GM18870 (cell line): ENCODE data around the gene EVPL.

Source experiments
- ATAC-seq: cut with Tn5 transposase; IDR thresholded peaks from one replicate; pipeline ENCODE4 v1.9.1; 2021; ENCODE audit warnings: moderate library complexity; ENCODE audit not compliant: unreplicated experiment

Gene EVPL

DNA sequence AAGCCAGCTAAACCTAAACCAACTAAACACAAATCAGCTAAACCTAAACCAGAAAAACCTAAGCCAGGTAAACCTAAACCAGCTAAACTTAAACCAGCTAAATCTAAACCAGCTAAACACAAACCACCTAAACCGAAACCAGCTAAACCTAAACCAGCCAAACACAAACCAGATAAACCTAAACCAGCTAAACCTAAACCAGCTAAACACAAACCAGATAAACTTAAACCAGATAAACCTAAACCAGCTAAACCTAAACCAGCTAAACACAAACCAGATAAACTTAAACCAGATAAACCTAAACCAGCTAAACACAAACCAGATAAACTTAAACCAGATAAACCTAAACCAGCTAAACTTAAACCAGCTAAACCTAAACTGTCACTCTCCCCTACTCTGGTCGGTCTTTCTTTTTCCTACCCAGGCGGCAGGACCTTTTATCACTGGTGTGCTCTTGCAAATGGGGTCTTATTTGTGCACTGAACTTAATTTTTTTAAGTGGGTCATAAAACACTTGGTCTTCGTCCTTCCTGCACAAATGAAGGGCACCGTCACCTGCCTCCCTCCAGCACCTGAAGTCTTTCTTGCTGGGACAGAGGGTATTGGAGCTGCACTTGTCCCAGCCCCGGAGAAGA lies 7.2 kb downstream of the EVPL start:
- ATAC-seq, result no peak

DNA sequence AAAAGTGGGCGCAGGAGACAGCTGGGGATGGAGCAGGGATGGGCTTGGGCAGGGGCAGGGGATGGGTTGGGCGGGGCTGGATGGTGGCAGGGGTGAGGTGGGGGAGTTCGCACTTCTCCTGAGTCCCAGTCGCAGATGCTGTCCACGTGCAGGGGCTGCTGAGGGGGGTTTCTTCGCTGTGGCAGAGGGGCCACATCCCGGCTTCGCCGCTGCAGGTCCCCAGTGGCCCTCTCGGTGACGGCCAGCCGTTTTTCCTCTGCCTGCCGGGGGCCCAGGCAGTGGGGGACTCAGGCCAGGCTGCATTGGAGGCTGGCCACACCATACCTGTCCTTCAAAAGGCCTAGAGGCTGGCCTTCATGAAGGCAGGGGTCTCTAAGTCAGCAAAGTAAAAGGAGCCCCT lies 8.3 kb downstream of the EVPL start:
- no peak for ATAC-seq

DNA sequence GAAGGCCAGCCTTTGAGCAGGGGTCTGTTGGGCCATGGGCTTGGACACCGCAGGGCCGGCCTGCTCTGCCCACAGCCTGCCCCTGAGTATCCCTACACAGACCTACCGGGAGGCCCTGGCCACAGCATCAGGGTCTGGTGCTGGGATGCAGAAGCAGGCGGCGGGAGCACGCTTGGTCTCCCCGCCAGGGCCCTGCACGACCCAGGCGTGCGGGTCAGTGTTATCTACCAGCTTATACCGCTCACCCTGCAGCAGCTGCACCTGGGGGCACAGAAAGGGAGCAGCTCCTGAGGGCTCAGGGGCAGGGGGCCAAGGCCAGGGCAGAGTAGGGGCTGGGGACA lies 8.8 kb downstream of the EVPL start:
- no peak for ATAC-seq

DNA sequence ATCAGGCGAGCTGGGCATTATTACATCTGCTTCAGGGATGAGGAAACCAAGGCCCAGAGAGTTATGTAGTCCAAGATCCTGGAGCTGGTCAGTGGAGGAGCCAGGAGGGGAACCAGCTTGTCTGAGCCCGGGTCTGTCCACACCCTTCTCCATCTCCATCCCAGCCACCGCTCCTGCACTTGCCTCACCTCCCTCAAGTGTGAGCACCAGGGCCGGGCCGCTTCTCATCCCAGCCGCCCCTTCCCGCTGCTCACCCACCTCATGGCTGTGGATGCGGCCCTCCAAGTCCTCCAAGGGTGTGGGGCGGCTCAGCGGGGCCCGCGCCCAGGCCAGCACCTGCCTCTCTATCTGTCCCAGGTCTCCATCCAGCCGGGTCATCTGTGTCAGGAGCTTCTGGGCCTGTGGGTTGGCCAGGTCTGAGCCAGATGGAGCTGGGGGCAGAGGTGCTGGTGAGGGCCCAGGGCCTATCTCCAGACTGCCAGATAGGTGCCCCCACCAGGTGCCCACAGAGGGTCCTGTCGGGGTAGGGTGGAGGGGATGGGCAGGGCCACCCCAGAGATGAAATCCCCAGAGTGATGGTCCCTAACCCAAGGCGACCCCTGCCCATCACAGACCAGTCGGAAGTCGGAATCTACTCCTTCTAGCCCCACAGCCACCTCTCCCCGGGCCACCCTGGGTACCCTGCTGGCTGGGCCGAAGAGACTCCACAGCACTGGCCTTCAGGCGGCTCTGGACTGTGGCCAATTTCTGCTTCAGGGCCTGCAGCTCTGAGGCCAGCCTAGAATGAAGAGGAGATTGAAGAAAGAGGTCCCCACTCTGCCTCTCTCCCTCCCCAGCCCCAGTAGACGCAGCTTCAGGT lies 9.4 kb downstream of the EVPL start:
- no peak for ATAC-seq

DNA sequence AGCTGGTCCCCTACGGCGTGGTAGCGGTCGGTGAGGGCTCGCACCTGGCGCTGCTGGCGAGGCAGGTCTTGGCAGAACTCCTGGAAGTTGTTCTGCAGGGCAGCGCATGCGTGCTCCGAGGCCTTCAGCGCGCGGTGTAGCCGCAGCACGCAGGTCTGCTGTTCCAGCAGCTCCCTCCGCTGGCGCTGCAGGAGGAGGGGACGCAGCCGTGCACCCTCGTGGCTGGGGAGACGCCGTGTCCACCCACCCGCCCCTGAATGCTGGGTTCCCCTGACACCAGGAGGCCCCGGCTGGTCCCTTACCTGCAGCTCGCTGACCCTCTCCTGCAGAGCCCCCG lies 12.2 kb downstream of the EVPL start:
- ATAC-seq, result no peak

DNA sequence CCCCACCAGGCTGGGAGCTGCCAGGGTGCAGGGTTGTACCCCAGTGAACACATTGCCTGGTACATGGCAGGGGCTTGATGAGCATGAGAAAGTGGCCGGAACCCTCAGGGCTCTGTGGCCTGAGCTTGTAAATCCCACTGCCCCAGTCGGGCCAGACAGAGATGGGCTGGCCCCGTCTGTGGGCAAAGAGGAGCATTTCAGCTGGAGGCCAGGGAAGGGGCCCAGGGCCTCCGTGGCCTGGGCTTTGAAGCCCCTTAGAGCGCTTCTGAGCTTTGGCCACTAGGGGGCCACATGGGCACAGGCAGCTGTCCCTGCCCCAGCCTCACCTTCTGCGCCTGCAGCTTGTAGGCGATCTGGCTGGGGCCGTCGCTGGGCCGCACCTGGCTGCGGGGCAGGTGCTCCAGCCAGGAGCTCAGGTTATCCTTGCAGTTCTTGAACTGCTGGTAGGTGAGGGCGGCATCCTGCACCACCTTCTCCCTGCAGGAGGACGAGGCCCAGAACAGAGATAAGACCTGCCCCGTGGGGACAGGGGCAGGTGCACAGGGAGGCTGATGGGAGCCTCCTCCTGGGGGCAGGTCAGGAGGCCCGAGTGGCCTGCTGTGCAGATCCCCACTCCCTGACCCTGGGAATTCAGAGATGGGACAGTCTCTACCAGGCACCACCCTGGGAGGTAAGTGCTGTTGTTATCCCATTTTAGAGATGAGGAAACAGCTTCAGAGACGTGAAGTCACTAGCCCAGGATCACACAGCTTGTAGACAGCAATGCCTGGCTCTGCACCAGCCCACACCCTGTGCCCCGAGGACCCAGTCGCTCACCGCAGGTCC lies 12.8 kb downstream of the EVPL start:
- ATAC-seq, result no peak

DNA sequence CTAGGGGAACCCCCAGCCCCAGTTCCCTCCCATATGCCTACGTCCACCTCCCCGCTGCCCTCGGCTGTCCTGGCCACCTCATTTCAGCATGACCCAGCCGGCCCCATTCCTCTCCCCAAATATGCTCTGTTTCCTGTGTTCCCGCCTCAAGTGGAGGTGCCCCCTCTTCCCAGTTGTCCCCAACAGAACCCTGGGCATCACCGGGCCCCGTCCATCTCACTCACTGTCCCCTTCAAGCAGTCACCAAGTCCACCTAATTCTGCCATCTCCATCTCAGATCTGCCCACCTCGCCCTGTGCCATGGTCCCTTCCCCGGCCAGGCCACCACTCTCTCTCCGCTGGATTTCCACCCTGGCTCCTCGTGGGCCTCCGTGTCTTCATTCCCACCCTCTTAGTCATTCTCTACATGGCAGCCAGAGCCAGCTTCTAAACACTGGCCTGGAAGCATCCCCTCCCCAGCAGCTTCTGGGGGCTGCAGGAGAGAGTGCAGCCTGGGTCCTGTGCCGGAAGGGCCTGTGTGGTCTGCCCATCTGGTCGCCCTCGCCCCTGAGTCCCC lies 13.7 kb downstream of the EVPL start:
- no peak for ATAC-seq

DNA sequence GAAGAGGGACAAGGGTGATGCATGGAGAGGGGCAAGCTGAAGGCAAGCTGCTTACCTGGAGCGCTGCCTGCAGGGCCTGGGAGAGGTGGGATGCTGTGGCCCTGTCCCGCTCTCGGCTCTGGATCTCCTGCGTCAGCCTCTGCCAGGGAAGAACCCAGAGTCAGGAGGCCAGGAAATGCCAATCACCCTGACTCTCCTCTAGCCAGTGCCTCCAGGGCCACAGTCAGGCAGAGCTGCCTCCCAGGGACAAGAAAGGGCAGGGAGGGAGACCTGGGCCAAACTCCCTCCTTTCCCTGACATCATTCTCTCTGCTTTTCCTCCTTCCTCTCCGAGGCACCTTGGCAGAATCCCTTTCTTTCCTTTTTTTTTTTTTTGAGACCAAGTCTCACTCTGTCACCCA lies 15.2 kb downstream of the EVPL start:
- no peak for ATAC-seq

DNA sequence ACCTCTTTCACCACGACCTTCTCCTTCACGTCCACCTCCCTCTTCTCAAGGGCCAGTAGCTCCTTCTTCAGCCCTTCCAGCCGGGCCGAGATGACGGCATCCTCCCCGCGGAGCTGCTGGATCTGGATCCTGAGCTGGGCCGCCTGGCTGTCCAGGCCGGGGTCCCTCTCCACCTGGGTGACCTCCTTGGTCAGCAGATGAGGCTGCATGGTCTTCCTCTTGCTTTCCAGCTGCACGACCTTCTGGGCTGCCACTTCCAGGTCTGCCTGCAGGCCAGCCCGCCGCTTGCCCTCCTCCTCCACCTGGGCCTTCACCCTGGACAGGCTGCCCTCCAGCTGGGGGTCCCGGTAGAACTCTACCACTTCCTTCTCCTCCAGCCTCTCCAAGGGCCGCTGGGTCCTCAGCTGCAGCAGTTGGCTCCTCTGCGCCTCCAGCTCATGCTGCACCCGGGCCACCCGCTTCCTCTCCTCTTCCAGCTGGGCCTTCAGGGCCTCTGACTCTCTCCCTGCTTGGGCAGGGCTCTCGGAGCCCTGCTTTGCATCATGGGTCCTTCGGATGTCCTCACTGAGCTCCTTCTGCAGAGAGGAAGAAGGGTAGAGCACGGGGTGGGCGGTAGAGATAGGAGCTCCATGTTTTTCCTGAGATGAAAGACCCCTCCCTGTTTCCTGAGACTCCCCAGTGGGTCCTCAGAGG lies 17.0 kb downstream of the EVPL start:
- ATAC-seq, result no peak

DNA sequence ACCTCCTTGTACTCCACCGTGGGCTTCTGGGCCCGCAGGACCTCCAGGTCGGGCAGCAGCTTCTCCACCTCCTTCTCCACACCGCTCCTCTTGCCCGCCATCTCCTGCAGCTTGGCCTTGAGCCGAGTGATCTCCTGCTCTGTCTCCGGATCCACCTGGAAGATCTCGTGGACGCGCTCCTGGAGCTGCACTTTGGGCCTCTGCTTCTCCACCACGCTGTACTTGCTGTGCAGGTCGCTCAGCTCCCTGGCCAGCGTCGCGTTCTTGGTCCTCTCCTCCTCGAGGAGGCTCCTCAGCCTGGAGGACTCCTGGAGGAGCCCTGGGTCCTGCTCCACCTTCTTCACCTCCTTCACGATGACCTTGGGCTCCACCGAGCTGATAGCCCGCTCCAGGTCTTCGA lies 17.7 kb downstream of the EVPL start:
- ATAC-seq, result no peak

DNA sequence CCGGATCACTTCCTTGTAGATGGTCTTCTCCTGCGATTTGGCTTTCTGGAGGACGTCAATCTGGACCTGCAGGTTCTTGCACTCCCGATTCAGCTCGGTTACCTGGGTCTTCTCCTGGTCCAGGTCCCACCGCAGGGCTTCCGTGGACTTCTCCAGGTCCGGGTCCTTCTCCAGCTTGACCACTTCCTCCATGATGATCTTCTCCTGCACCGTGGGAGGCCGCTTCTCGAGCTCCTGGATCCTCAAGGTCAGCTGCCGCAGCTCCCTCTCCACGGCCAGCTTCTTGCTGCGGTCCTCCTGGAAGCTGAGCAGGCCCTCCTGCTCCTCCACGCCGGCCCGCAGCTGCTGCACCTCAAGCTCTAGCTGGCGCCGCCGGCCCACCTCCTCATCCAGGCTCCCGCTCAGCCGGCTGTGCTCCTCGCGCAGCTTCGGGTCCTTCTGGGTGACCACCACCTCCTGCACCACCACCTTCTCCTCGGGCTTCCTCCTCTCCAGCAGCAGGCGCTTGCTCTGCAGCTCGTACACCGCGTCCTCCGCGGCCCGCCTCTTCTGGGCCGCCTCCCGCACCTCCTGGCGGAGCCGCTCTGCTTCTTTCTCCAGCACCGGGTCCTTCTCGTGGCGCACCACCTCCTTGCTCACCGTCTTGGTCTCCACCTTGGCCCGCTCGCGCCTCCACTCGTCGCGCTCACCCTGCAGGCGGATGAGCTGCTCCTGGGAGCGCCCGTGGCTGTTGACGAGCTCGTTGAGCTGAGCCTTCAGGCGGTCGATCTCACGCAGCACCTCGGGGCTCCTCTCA lies 18.3 kb downstream of the EVPL start:
- ATAC-seq, result no peak

DNA sequence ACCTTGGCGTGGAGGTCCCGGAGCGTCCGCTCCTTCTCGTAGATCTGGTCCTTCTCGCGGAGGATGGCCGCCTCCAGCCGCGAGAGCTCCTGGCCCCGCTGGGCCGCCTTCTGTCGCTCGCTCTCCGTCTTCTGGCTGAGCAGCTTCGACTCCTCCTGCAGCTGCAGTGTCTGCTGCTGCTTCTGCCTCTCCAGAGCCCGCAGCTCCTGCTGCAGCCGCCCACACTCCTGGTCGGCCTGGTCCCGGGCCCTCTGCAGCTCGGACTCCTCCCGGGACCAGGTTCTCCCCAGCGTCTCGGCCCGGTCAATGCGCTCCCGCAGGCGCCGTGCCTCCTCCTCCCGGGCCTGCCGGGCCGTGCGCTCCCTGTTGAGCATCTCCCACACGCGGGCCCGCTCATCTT lies 18.9 kb downstream of the EVPL start:
- no peak for ATAC-seq

DNA sequence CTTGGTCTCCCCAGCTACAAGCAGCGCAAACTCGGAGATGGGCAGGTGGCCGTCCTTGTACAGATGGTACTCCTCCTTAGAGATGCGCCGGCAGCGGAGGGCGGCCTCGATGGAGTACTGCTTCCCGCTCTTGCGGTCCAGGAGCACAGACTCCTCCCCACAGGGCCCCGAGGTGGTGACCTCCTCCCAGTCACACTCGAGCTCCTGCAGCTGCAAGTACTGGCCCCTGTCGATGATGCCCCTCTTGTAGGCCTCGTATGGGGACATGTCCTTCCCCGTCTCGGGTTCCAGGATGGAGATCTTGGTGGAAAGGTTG lies 19.3 kb downstream of the EVPL start:
- no peak for ATAC-seq

DNA sequence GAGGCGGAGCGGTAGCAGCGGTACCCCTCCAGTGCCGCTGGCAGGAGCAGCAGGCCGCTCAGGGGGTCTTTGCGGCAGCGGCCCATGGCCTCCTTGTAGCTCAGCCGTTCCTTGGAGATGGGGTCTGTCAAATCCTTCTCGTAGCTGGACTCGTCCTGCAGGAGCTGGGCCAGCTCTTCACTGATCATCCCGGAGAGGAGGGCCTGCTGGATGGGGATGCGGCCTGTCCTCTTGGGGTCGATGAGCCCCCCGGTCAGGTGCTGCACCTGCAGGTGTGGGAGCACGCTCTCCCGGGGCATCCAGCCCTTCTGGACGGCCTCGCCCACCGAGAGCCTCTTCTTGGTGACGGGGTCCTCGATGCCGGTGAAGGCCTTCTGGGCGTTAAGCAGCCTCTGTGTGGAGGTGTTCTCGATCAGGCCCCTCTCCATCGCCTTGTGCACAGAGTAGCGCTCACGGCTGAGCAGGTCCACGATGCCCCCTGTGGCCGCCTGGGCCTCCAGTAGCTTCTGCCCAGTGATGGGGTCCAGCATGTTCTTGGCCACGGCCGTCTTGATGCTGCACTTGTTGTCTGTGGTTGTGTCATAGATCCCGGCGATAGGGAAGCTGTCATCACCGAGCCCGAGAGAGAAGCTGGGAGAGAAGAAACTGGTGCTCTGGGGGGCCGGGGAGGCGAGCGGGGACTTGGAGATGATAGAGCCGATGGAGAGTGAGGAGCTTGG lies 19.8 kb downstream of the EVPL start:
- ATAC-seq, result no peak

DNA sequence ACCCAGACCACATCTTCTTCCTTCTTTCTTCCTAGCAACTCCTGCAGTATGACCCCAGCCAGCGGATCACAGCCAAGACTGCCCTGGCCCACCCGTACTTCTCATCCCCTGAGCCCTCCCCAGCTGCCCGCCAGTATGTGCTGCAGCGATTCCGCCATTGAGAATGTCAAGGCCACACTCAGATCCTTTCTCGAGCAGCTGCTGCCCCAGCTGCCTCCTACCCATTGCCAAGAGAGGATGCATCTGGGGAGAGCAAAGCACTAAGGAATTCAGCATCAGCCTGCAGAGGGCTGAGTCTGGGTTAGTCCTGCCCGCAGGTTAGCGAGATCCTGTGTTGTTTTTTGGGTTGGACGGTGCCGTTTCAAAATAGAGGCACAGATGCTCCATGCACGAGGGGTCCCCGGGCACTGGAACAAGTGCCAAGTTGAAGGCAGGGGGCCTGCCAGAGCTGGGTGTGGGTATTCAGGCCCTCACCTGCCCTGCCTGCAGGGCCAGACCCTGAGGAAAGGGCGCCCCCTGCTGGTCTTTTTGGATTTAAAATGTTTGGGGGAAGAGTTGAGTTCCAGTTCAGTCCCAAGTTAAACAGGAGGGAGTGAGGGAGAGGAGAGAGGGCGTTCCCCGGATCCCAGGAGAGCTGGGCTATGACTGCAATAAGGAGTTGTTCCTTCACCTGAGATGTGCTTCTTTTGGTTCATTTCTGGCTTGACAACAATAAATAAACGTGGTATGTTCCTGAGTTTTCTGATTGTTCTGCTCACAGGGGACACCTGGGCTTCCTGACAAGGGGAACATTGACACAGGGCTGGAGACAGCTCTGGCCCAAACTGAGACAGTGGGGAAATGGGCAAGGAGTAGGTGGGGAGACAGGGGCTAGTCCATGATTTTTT lies 21.6 kb downstream of the EVPL start:
- no peak for ATAC-seq

DNA sequence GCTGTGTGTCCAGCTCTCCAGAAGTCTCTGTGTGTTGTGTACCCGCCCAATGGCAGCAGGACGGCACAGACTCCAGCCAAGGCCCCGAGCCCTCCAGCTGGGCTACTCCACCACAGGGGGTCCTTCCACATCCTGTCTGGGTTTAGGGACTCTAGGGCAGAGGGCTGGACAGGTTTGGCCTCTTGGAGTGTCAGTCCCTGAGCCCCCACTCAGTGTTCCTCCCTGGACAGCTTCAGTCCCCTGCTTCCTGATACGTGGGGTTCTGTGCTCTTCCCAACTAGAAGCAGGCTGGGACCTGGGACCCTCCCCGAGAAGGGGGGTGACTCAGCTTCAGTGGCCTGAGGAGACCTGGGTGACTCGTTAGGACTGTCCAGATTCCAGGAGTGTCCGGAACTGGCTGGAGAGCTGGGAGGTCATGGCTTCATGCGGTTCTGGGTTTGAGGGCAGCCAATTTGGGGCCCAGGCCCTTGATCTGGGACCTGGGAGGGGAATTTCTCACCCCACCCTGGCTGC lies 22.3 kb downstream of the EVPL start:
- ATAC-seq, result no peak

DNA sequence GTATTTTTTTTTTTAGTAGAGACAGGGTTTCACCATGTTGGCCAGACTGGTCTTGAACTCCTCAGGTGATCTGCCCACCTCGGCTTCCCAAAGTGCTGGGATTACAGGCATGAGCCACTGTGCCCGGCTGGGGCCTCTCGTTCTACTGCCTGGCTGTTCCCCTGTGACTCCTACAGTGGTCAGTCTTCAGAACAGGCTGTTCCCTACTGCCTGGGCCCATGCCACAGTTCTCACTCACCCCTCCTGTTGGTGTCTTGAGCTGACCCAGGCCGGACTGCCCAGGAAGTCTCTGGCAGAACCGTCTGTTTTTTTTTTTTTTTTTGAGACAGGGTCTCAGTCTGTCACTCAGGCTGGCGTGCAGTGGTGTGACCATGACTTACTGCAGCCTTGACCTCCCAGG lies 23.2 kb downstream of the EVPL start:
- ATAC-seq, result no peak

DNA sequence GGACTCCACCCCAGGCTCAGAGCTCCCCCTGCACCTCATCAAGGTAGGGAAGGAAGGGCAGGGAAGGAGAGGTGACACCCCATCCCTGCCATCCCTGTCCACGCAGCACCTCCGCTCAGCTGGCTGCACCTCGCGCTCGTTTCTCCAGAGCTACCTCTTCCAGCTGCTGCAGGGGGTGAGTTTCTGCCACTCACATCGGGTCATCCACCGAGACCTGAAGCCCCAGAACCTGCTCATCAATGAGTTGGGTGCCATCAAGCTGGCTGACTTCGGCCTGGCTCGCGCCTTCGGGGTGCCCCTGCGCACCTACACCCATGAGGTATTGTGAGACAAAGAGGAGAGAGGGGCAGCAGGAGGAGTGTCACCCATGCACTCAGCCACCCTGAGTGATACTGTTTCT lies 25.0 kb downstream of the EVPL start:
- ATAC-seq, result no peak
